Fibroblast of skin of scalp (primary cell): ENCODE results near the gene POLR3F. TPM values are rescaled to one million over a fixed set of nuclear protein-coding genes. Genes with fewer than 3 reads are reported as not detected.
"Not testable (repeated sequence)": the region's sequence is repeated elsewhere in the genome, so short reads cannot be mapped to it uniquely, and the experiment has no call there.

Experiments used
- DNase-seq: peaks from one replicate; pipeline ENCODE4 v3.0.0-alpha.2; 2013
- polyA plus RNA-seq, 2 experiments: library from polyadenylated mRNA; unstranded; fragments of 120-200 nt; gene quantifications; one replicate each; pipeline ENCODE4 v1.2.1, GENCODE V29; 2013; ENCODE audit not compliant: insufficient read length in 2 of 2

POLR3F gene
- 10.5 TPM for polyA plus RNA-seq (2013, experiment 1 of 2; ENCODE audit: insufficient read length)
- polyA plus RNA-seq (2013, experiment 2 of 2; ENCODE audit: insufficient read length) = 9.7 TPM

GRCh38 chr20:18466894-18467730 lies at the start of gene POLR3F, which contains the start of gene DZANK1:
TSS of gene POLR3F (plus strand) at chr20:18467390. CDS start at chr20:18467507, 117 bp downstream.
TSS of gene DZANK1 (minus strand) at chr20:18467030. CDS start at chr20:18465358, 1,672 bp downstream.
- DNase-seq = peak; percentile 97

GRCh38 chr20:18421608-18422007 lies 45.6 kb upstream of the POLR3F start:
- DNase-seq = no peak

- no peak for DNase-seq
These were observed 40.0 kb upstream of the POLR3F start for GRCh38 chr20:18427214-18427613.

- peak; percentile 33 for DNase-seq
These were observed 38.6 kb upstream of the POLR3F start for GRCh38 chr20:18428490-18429173.

GRCh38 chr20:18430172-18430826 lies 36.9 kb upstream of the POLR3F start:
- DNase-seq = no peak

- no peak for DNase-seq
These were observed 36.0 kb upstream of the POLR3F start for GRCh38 chr20:18431206-18431605.

GRCh38 chr20:18436847-18437246 lies 30.3 kb upstream of the POLR3F start:
- DNase-seq = no peak

- DNase-seq = no peak
These were observed 26.8 kb upstream of the POLR3F start for GRCh38 chr20:18440403-18440802.

- DNase-seq = peak; percentile 29
These were observed 23.3 kb upstream of the POLR3F start for GRCh38 chr20:18443886-18444285.

GRCh38 chr20:18456600-18456999 lies 10.6 kb upstream of the POLR3F start:
- no peak for DNase-seq

GRCh38 chr20:18465536-18466200 lies 1.5 kb upstream of the POLR3F start:
- DNase-seq = no peak

- DNase-seq = no peak
These were observed 656 bp upstream of the POLR3F start for GRCh38 chr20:18466574-18466893.

GRCh38 chr20:18477218-18477617 lies 10.0 kb downstream of the POLR3F start:
- DNase-seq = no peak

- DNase-seq = no peak
These were observed 10.6 kb downstream of the POLR3F start for GRCh38 chr20:18477821-18478220.

GRCh38 chr20:18481596-18481995 lies 14.4 kb downstream of the POLR3F start:
- DNase-seq = no peak

- DNase-seq = no peak
These were observed 21.1 kb downstream of the POLR3F start for GRCh38 chr20:18488301-18488700.

GRCh38 chr20:18496042-18496441 lies 28.9 kb downstream of the POLR3F start:
- no peak for DNase-seq

- peak; percentile 83 for DNase-seq
These were observed 29.8 kb downstream of the POLR3F start, which contains the start of gene RBBP9 for GRCh38 chr20:18496740-18497592. TSS of gene RBBP9 (minus strand) at chr20:18497225. CDS start at chr20:18497167, 58 bp downstream.

- DNase-seq = no peak
These were observed 30.4 kb downstream of the POLR3F start for GRCh38 chr20:18497603-18498002.

- not testable (repeated sequence) for DNase-seq
These were observed 34.5 kb downstream of the POLR3F start for GRCh38 chr20:18501672-18502071.

GRCh38 chr20:18504479-18505060 lies 37.4 kb downstream of the POLR3F start:
- peak; percentile 29 for DNase-seq
